GM12892 (cell line): ENCODE results near the gene KIR3DL1.
"Not testable (repeated sequence)": the region's sequence is repeated elsewhere in the genome, so short reads cannot be mapped to it uniquely, and the experiment has no call there.

Experiments used
- DNase-seq: peaks from one replicate; pipeline ENCODE4 v3.0.0; 2011; ENCODE audit not compliant: insufficient read length
- FAIRE-seq: peaks from 2 replicates; lab custom pipeline; 2011; peaks lifted over from hg19 to GRCh38; lab: Jason Lieb, UNC
- POLR2A ChIP-seq: IDR thresholded peaks from 2 replicates; pipeline ENCODE4 v1.6.1; 2011; ENCODE audit warnings: low read depth, low read length, control low read depth
- POLR2AphosphoS5 ChIP-seq: IDR thresholded peaks from 2 replicates; pipeline ENCODE4 v1.6.1; 2011; ENCODE audit warnings: low read depth, low read length, control low read depth
- TAF1 ChIP-seq: IDR thresholded peaks from 2 replicates; pipeline ENCODE4 v1.6.1; 2011; ENCODE audit warnings: low read depth, mild to moderate bottlenecking, control low read depth, low read length, borderline replicate concordance

Gene KIR3DL1

GRCh38 chr19:54850930-54851329, 34.7 kb downstream of the KIR3DL1 start:
- FAIRE-seq (no peak), DNase-seq (no peak)
- TF ChIP-seq TAF1, result no peak
- no peak for TF ChIP-seq POLR2A

- DNase-seq (no peak), FAIRE-seq (no peak)
- no peak for TF ChIP-seq TAF1
Measured at GRCh38 chr19:54851353-54851752, 35.1 kb downstream of the KIR3DL1 start.

GRCh38 chr19:54855241-54855640, 39.0 kb downstream of the KIR3DL1 start:
- not testable (repeated sequence) for FAIRE-seq, DNase-seq

- FAIRE-seq, DNase-seq: not testable (repeated sequence)
Measured at GRCh38 chr19:54858476-54858875, 42.2 kb downstream of the KIR3DL1 start.

GRCh38 chr19:54859421-54859820, 43.2 kb downstream of the KIR3DL1 start:
- not testable (repeated sequence) for FAIRE-seq

GRCh38 chr19:54863459-54863858, 47.2 kb downstream of the KIR3DL1 start:
- FAIRE-seq, DNase-seq: not testable (repeated sequence)

More at GRCh38 chr19:54859421-54859820, 43.2 kb downstream of the KIR3DL1 start:
- DNase-seq, result not testable (repeated sequence)

- DNase-seq (no peak), FAIRE-seq (no peak)
- TF ChIP-seq POLR2AphosphoS5, result no peak
- no peak for TF ChIP-seq TAF1
- no peak for TF ChIP-seq POLR2A
Measured at GRCh38 chr19:54871696-54872095, 55.4 kb downstream of the KIR3DL1 start.

GRCh38 chr19:54873990-54874389, 57.7 kb downstream of the KIR3DL1 start, which contains the start of gene FCAR:
Gene FCAR, plus strand, starts transcription at chr19:54874235. Its CDS starts 55 bp downstream, at chr19:54874290.
- no peak for FAIRE-seq

GRCh38 chr19:54875506-54875905, 59.2 kb downstream of the KIR3DL1 start:
- DNase-seq (no peak), FAIRE-seq (no peak)
- TF ChIP-seq POLR2AphosphoS5 (no peak), POLR2A (no peak), TAF1 (no peak)

More at GRCh38 chr19:54873990-54874389, 57.7 kb downstream of the KIR3DL1 start, which contains the start of gene FCAR:
- TF ChIP-seq TAF1 (no peak), POLR2AphosphoS5 (no peak), POLR2A (no peak)
- no peak for DNase-seq

GRCh38 chr19:54877471-54877870, 61.2 kb downstream of the KIR3DL1 start:
- no peak for FAIRE-seq
- DNase-seq, result no peak
- no peak for TF ChIP-seq POLR2AphosphoS5
- TF ChIP-seq TAF1, result no peak
- no peak for TF ChIP-seq POLR2A
